Esophagus muscularis mucosa (tissue), 4 donors: ENCODE measurements around the gene LCE1A. TPM values are rescaled to one million over a fixed set of nuclear protein-coding genes. Genes with fewer than 3 reads are reported as not detected.

Source experiments
- DNase-seq: peaks from one replicate; pipeline ENCODE4 v3.0.0-alpha.2; 2017; ENCODE audit errors: extremely low spot score
- H3K27ac ChIP-seq, 4 donors: fragments of 200-600 bp; sonication (generic); replicated peaks in 1 of 4; 1 replicate in 3 of 4; 2 replicates in 1 of 4; pipeline ENCODE4 v1.5.1; 2016 to 2019; ENCODE audit warnings: mild to moderate bottlenecking in 1 of 4
- H3K27me3 ChIP-seq, 4 donors: fragments of 200-600 bp; sonication (generic); one replicate each; pipeline versions ENCODE4 v1.5.1 to v1.6.0; 2016 to 2019
- H3K36me3 ChIP-seq, 4 donors: fragments of 200-600 bp; sonication (generic); one replicate each; pipeline ENCODE4 v1.5.1; 2016 to 2019
- H3K4me1 ChIP-seq, 4 donors: fragments of 200-600 bp; sonication (generic); one replicate each; pipeline ENCODE4 v1.5.1; 2016 to 2019
- H3K4me3 ChIP-seq, 4 donors: fragments of 200-600 bp; sonication (generic); 1 replicate in 2 of 4; 2 replicates in 2 of 4; pipeline ENCODE4 v1.5.1; 2016 to 2019; ENCODE audit warnings: mild to moderate bottlenecking in 4 of 4, moderate library complexity in 1 of 4
- H3K9me3 ChIP-seq, 4 donors: fragments of 200-600 bp; sonication (generic); 1 replicate in 3 of 4; 2 replicates in 1 of 4; pipeline ENCODE4 v1.5.1; 2016 to 2019
- EP300 ChIP-seq: sonication (generic); formaldehyde crosslinking; IDR thresholded peaks from one replicate; pipeline ENCODE4 v1.6.1; 2017; ENCODE audit warnings: antibody characterized with exemption
- POLR2A ChIP-seq: fragments of 450-650 bp; IDR thresholded peaks from one replicate; pipeline ENCODE4 v1.6.1; 2017; ENCODE audit warnings: antibody characterized with exemption, moderate library complexity, mild to moderate bottlenecking, low read depth
- POLR2AphosphoS5 ChIP-seq, 2 donors: sonication (generic); formaldehyde crosslinking; IDR thresholded peaks; one replicate each; pipeline ENCODE4 v1.6.1; 2017; ENCODE audit warnings: antibody characterized with exemption in 2 of 2
- WGBS: methylation state at CpG from one replicate; pipeline ENCODE4 v1.1.5; 2018; 5-methylcytosine and 5-hydroxymethylcytosine counted together
- intact Hi-C: fragments of 100-400 bp; cut with DNase I; formaldehyde crosslinking; loops from one replicate; pipeline ENCODE4 v1.15.1; 2023
- total RNA-seq, 4 donors: library from RNA; depleted of rRNA; stranded (reverse); fragments of >200 nt; gene quantifications; one replicate each; pipeline versions ENCODE4 v1.1.0 to v1.2.1, GENCODE V29; 2016
- TF ChIP-seq, protein P1 (sequence below), 3 experiments: fragments of 200-600 bp in 2 of 3; fragments of 450-650 bp in 1 of 3; sonication (generic) in 2 of 3; IDR thresholded peaks; one replicate each; pipeline ENCODE4 v1.5.1; 2017 to 2019; ENCODE audit warnings: antibody characterized with exemption in 3 of 3, mild to moderate bottlenecking in 2 of 3, moderate library complexity in 1 of 3

Gene LCE1A
- total RNA-seq = not detected

DNA sequence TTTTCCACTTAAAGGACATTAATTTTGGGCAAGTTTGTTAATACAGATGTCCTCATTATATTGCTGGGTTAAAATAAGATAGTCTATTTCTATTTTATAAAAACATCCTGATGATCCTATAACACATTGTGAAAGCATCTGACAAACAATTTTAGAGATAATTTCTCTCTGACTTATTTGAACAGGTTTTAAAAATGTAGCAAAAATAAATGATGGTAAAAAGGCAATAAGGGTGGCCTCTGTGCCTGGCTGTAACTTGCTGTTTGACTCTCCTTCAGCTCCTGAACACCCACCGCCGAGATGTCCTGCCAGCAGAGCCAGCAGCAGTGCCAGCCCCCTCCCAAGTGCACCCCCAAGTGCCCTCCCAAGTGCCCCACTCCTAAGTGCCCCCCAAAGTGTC lies at the start of gene LCE1A:
Gene LCE1A, plus strand, starts transcription at position 301 of the 400 bp plus-strand sequence. Its CDS starts 0 bp downstream, at position 301.
- no peak for TF ChIP-seq POLR2A
- TF ChIP-seq, protein P1, sequence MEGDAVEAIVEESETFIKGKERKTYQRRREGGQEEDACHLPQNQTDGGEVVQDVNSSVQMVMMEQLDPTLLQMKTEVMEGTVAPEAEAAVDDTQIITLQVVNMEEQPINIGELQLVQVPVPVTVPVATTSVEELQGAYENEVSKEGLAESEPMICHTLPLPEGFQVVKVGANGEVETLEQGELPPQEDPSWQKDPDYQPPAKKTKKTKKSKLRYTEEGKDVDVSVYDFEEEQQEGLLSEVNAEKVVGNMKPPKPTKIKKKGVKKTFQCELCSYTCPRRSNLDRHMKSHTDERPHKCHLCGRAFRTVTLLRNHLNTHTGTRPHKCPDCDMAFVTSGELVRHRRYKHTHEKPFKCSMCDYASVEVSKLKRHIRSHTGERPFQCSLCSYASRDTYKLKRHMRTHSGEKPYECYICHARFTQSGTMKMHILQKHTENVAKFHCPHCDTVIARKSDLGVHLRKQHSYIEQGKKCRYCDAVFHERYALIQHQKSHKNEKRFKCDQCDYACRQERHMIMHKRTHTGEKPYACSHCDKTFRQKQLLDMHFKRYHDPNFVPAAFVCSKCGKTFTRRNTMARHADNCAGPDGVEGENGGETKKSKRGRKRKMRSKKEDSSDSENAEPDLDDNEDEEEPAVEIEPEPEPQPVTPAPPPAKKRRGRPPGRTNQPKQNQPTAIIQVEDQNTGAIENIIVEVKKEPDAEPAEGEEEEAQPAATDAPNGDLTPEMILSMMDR (IDR thresholded peaks at IDR 0.05) = no peak
- peaks cover 0 to 6% (median 0%) of the 10 kb centered on the region in 4 donors for H3K27me3 ChIP-seq
- no peak for DNase-seq
- 85% methylated on average over 2 of the region's 2 CpGs for WGBS
- H3K4me1 ChIP-seq = no peaks in the 10 kb centered on the region
- H3K9me3 ChIP-seq = no peaks in the 10 kb centered on the region
- no peak within 1 kb of the TSS for H3K27ac ChIP-seq
- intact Hi-C loops = no loop called here
- no peak within 1 kb of the TSS for H3K4me3 ChIP-seq
- no peaks in the 10 kb centered on the region for H3K36me3 ChIP-seq

DNA sequence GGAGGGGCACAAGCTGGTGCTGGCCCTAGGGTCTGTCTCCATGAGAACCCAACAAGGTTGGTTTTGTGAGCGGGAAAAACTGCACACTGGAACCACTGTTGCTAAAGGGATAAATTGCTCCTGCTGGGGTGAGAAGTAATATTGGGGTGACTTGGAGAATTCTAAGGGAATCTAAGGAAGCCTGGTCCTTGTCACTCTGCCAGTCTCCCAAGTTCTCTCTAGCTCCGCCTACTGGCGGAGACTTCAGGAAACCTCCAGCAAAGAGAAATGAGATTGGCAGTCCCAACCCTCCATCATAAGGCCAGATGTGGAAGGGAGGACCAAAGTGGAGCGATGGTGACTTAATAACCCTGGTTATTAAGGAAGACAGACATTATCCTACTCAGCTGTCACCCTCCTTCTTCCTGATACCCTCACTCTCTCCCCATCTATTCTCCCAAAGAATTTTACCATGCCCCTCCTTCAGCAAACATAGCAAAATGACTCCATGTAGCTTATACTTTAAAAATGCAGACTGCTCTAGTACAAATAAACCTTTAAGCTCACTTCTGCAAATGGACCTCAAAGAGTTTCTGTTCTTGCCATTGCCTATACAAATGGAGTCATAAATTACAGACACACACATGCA lies 49.6 kb upstream of the LCE1A start:
- no peaks in the 10 kb centered on the region for H3K9me3 ChIP-seq
- no peaks in the 10 kb centered on the region for H3K4me1 ChIP-seq
- H3K27me3 ChIP-seq = peaks cover 0 to 4% (median 0%) of the 10 kb centered on the region in 4 donors
- no peak for TF ChIP-seq POLR2AphosphoS5 (IDR thresholded peaks at IDR 0.05)
- TF ChIP-seq EP300 = no peak
- TF ChIP-seq POLR2A = no peak
- TF ChIP-seq, protein P1 (IDR thresholded peaks at IDR 0.05) = no peak
- intact Hi-C loops = no loop called here
- 67% methylated on average over 4 of the region's 4 CpGs for WGBS
- H3K27ac ChIP-seq = no peak overlapping the region
- H3K4me3 ChIP-seq = no peak overlapping the region
- no peaks in the 10 kb centered on the region for H3K36me3 ChIP-seq
- DNase-seq = no peak

DNA sequence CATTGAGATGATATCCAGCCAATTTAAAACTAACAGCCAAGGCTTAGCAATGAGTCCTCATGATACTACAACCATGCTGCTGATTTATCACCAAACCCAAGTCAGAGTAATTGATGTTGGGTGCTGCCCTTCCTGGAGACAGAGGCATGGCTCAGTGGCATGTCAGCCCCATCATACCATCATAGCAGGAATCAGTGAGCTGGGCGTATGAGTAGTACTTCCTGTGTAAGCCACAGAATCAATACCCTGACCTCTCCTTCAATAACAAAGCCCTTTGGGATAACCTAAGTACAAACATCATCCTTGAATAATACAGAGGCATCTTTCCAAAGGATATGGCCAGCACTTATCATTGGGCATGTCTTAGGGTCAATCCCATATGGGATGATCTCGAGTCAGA lies 44.2 kb upstream of the LCE1A start:
- intact Hi-C loops = no loop called here
- Histone ChIP-seq H3K9me3 (no peaks in the 10 kb centered on the region), H3K4me1 (no peaks in the 10 kb centered on the region), H3K4me3 (no peak overlapping the region), H3K36me3 (no peaks in the 10 kb centered on the region), H3K27ac (no peak overlapping the region), H3K27me3 (no peaks in the 10 kb centered on the region)
- no peak for TF ChIP-seq POLR2AphosphoS5 (IDR thresholded peaks at IDR 0.05)
- no peak for DNase-seq
- WGBS = 70% methylated on average over 1 of the region's 2 CpGs

DNA sequence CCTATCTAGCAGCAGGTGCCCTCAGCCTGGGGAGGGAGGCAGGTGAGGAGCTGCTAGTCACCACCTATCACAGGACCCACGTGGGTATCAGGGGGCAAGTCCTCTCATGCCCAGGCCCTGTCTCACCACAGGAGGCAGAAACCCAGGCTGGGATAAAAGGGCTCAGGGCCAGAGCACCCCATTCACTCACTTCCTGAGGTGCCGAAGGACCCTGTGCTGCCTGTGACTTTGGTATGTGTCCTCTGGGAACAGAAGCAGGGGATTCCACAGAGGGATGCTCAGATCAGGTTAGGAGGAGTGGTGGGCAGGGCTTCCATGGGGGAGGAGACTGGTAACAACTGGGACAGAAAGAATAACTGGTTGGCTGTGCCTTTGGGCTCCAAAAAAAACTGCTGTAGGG lies 41.2 kb upstream of the LCE1A start, which contains the start of gene LCE1E:
Gene LCE1E, plus strand, starts transcription at position 181 of the 400 bp plus-strand sequence. CDS start 1,043 bp downstream, outside the sequence.
- 69% methylated on average over 2 of the region's 2 CpGs for WGBS
- no peaks in the 10 kb centered on the region for H3K36me3 ChIP-seq
- no peak for DNase-seq
- H3K9me3 ChIP-seq = no peaks in the 10 kb centered on the region
- H3K4me1 ChIP-seq = no peaks in the 10 kb centered on the region
- H3K27me3 ChIP-seq = no peaks in the 10 kb centered on the region
- H3K4me3 ChIP-seq = no peak within 1 kb of the TSS
- no peak within 1 kb of the TSS for H3K27ac ChIP-seq
- intact Hi-C loops = no loop called here
- TF ChIP-seq, protein P1 (IDR thresholded peaks at IDR 0.05) = no peak
- TF ChIP-seq EP300 (no peak), POLR2AphosphoS5 (IDR thresholded peaks at IDR 0.05) (no peak), POLR2A (no peak)

GRCh38 chr1:152795686-152796085 lies 31.6 kb upstream of the LCE1A start:
- Histone ChIP-seq H3K27me3 (no peaks in the 10 kb centered on the region), H3K27ac (no peak overlapping the region), H3K9me3 (no peaks in the 10 kb centered on the region), H3K4me1 (no peaks in the 10 kb centered on the region), H3K4me3 (no peak overlapping the region), H3K36me3 (no peaks in the 10 kb centered on the region)
- TF ChIP-seq, protein P1 (IDR thresholded peaks at IDR 0.05) = no peak
- TF ChIP-seq POLR2AphosphoS5 (IDR thresholded peaks at IDR 0.05) (no peak), POLR2A (no peak), EP300 (no peak)
- 71% methylated on average over 4 of the region's 4 CpGs for WGBS
- intact Hi-C loops = no loop called here
- DNase-seq = peak; percentile 19
